Measurements from ENCODE around the gene FLRT3.

Gene FLRT3

DNA sequence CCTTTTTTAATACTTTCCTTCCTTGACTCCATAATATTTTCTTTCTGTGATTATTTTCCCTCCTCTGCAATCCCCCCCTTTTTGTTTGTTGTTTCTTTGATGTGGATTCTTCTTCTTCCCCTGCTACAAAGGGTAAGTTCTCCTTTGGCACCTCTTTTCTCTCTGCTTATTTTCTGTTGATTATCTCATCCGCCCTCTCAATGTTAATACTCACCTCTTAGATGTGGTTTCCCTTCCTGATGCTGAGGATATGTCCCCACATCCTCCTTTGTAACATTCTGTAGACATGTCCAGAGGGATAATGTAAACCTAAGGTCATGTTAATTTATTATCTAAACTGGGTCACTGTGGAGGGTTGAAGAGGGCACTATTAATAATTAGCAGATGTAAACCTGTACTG, 17.7 kb downstream of the FLRT3 start:
- DNase-seq (ENCODE audit: low spot score): no peak

DNA sequence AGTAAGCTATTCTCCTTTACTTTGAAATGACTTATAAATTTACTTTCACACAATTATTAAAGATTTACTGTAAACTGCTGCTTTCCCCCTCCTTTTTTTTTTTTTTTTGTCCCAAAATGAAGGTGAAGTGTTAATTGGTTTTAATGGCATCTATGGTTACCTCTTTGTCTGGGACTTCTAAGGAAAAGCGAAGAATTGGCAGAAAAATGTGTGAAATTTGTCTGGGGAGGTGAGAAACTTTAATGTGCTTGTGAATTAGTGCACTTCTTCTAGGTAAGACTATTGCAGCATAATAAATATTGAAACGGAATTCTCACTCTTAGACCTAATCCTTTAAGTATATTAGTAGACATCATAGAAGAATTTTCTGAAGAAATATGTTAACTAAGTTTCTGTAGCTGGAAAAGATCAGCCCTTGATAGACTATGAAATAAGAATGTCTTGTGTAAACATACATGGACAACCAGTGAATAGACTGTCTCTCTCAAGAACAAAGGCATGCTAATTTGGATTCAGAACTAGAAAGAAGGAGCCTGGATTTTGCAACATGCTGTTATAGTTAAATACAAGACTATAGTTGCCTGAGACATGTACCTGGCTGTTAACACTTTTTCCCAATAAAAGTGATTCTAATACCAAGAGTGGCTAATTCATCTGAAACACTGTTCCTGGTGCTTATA, 23.9 kb downstream of the FLRT3 start:
- DNase-seq (ENCODE audit: low spot score): no peak

DNA sequence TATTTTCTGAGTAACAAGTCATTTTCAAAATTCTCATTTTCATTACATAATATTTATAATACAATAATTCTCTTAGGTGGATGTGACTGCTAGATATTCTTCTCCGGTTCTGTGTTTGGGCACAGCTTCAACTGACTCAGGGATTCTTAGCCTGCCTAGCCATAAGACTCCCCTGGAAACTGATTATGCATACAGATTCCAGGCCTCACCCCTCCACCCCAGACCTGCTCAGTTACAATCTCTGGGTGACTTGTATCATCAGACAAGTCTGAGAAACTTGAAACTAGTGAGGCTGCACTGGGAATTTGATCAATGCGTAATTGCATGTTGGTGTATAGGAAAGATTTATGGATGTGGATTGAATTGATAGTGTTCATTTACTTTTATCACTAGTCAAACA, 25.4 kb downstream of the FLRT3 start:
- no peak for DNase-seq (ENCODE audit: low spot score)

DNA sequence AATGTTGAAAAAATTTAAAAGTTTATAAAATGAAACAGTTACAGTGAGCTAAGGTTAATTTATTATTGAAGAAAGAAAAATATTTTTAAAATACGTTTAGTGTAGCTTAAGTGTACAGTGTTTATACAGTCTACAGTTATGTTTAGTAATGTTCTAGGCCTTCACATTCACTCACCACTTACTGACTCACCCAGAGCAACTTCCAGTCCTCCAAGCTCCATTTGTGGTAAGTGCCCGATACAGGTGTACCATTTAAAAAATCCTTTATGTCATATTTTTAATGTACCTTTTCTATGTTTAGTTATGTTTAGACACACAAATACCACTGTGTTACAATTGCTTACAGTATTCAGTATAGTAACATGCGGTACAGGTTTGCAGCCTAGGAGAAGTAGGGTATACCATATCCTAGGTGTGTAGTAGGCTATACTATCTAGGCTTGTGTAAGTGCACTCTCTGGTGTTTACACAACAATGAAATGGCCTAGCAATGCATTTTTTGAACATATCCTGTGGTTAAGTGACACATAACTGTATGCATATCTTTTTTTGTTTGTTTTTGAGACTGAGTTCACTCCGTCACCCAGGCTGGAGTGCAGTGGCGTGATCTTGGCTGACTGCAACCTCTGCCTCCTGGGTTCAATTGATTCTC, 26.3 kb downstream of the FLRT3 start:
- no peak for DNase-seq (ENCODE audit: low spot score)

- DNase-seq (ENCODE audit: low spot score): no peak
Observed at GRCh38 chr20:14307956-14308355, 29.5 kb downstream of the FLRT3 start.

DNA sequence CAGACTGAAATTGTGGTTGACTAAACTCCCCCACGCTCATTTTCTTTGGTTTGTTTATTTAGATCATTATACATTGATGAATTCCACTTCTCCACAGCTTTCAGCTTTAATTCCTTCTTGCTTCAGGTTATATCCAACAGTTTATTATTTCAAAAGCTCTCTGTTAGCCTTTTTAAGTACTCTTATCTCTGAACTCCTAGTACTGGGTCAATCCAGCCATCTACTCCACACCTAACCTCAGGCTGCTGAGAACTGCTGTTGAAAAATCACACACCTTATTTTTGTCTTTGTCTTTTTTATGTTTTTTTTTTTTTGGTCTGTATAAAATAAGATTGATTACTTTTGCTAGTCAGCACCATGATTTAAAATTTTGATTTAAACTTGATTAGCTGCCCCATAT, 32.9 kb downstream of the FLRT3 start:
- no peak for DNase-seq (ENCODE audit: low spot score)

DNA sequence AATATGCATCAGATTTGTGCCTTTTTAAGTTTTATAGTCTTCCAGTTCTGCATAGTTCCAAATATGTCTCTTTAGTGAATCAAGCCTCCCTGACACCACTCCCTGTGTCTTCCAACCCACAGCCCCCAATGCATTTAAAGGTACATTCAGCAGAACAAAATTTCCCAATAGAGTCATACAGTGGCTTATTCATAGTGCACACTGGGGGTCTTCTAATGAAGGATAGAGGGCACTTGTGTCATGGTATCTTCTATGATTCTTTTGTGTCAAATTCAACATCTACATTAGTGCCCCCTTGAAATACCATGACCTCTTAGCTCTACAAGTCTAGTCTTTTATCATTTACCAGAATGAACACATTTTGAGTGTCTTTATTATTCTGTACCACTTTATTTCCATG, 33.8 kb downstream of the FLRT3 start:
- DNase-seq (ENCODE audit: low spot score): no peak

DNA sequence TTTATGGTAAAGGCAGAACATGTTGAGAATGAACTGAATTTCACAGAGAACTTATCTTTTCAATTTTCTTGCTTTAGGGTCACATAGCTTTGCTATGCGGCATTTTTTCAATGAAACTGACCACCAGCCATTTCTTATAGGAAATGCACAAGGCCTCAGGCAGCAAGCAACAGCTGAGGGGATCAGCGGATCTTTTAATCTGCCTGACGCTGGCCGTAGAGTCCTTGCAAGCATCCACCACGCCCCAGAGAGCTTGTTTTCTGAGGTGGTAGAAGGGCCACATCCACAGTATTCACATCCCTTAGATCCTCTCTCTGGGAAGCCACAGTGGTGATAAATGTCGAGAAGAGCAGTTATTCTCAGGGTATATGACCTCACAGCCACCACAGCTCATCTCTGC, 34.3 kb downstream of the FLRT3 start:
- DNase-seq (ENCODE audit: low spot score): no peak

DNA sequence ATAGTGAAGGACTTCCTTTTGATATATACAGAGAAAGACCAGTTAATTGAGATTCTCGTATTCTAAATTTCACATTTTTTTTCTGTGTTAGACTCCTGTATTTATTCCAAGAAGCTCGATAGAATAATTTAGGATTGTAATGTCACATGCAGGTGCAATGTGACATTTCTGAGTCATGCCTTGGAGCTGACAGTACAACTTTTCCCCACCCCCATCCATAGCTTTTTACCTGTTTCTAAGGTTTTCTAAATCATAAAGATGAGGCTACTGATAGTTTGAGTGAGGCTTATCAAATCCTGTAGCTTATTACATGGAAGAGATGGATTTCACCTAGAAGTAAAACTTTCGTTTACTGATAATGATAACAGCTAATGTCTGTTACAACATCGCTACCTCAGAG, 37.6 kb downstream of the FLRT3 start:
- no peak for DNase-seq (ENCODE audit: low spot score)

GRCh38 chr20:14295770-14296309, 41.6 kb downstream of the FLRT3 start:
- no peak for DNase-seq (ENCODE audit: low spot score)

- DNase-seq (ENCODE audit: low spot score): no peak
Observed at GRCh38 chr20:14295238-14295637, 42.2 kb downstream of the FLRT3 start.

DNA sequence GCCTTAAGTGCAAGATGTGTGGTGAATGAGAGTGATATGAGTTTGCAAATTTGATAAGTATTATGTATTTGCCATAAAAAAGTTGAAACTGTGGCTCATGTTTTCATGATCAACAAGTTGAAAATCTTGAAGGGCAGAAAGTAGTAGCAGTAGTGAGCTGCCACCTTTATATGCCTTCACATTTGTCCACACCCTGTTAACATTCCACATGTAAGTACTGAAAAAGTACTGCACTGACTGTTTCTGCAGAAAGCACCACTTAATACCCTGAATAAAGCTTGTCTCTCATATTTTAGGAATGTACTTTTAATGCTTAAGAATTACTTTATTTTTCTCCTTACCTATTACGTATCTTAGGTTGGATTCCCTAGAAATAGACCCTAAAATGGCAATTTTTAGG, 45.9 kb downstream of the FLRT3 start:
- no peak for DNase-seq (ENCODE audit: low spot score)

DNA sequence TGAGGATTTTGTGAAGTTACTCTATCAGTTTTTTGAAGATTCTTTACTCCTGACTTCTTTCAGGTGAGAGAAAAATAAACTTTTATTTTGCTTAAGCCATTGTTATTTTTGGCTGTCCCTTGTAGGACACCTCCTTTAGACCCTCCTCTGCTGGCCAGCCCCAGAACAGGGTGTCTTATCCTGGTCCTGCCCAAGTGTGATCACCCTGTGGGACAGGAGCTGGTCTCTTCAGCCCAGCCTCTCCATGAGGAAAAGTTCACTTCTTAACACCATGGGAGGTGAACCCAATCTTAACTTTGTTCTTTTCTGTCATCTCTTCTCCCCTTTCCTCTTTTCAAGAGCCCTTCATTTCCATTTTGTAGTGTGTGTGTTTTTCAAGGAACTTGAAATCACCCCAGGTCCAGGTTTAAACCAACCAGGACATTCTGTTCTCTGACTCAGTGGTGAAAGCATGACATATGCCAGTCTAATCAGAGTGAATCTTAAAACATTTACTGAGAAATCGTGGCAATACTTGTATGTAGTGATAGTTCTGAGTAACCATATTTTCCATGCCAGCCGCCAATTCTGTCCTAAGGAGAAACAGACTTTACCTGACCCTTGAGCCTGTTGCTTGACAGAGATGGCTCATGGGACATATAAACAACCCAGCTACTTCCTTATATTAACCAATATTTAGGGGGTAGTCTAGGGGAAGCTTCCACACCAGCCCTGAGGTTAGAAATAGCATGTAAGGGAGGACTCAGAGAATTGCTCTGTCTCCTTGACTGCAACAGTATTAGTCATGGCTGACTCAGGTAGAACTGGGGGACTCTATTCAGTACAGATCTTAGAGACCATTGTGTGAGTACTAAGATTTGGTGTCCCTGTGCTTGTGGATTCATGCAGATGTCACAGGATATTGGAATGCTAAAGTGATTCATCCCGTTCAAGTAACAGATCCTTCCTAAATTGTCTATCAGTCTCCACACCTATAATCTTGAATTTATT, 48.8 kb downstream of the FLRT3 start:
- DNase-seq (ENCODE audit: low spot score): no peak

DNA sequence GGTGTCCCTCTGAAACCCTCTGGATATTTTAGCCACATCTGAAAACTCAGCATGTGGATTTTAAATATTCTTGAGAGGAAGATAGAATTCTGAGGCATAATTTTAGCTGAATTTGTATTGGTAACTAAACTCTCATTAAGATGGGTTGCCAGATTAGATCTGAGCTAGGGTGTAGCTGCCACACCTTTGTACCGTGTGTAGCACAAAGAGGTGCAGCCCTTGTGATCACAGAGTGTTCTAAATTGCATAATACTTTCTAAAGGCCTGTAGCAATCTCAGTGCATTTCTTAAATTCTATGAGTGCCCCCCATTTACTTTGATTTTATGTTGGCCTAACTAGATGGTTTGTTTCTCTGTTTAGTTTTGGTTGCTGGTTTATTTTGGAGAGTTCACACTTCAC, 53.0 kb downstream of the FLRT3 start:
- no peak for DNase-seq (ENCODE audit: low spot score)

DNA sequence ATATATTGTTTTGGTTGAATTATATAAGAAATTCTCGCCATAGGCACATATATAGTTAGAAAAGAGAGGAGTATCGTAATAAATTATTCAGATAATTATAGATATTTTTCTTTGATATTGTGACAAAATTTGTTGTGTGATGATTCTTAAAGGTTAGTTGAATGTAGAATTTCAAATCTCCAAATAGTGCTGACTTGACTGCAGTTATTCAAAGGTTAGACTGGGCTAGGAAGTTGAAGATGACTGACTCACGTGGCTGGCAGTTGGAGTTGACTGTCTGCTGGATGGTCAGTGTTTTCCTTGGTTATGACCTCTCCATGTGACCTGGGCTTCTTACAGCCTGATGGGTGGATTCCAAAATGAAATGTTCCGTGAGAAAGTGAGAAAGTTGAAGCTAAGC, 55.3 kb downstream of the FLRT3 start:
- DNase-seq (ENCODE audit: low spot score): no peak
